ENCODE data around the gene HCN2.

Gene HCN2
- total RNA-seq = 3.6 to 5.9 reads per million in 2 donors

DNA sequence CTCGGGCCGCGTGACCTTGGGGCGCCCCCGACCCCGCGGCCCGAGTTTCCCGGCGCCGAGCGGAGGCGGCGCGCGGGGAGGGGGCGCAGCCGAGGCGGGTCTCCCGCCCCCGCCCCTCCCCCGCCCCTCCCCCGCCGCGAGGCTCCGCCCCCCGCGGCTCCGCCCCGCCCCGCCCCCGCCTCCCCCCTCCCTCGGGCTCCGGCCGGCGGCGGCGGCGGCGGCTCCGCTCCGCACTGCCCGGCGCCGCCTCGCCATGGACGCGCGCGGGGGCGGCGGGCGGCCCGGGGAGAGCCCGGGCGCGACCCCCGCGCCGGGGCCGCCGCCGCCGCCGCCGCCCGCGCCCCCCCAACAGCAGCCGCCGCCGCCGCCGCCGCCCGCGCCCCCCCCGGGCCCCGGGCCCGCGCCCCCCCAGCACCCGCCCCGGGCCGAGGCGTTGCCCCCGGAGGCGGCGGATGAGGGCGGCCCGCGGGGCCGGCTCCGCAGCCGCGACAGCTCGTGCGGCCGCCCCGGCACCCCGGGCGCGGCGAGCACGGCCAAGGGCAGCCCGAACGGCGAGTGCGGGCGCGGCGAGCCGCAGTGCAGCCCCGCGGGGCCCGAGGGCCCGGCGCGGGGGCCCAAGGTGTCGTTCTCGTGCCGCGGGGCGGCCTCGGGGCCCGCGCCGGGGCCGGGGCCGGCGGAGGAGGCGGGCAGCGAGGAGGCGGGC lies at the start of gene HCN2:
Gene HCN2 (plus strand): TSS at position 189 of the 703 bp plus-strand sequence. CDS start 65 bp downstream, at position 254.
- no peak for DNase-seq

DNA sequence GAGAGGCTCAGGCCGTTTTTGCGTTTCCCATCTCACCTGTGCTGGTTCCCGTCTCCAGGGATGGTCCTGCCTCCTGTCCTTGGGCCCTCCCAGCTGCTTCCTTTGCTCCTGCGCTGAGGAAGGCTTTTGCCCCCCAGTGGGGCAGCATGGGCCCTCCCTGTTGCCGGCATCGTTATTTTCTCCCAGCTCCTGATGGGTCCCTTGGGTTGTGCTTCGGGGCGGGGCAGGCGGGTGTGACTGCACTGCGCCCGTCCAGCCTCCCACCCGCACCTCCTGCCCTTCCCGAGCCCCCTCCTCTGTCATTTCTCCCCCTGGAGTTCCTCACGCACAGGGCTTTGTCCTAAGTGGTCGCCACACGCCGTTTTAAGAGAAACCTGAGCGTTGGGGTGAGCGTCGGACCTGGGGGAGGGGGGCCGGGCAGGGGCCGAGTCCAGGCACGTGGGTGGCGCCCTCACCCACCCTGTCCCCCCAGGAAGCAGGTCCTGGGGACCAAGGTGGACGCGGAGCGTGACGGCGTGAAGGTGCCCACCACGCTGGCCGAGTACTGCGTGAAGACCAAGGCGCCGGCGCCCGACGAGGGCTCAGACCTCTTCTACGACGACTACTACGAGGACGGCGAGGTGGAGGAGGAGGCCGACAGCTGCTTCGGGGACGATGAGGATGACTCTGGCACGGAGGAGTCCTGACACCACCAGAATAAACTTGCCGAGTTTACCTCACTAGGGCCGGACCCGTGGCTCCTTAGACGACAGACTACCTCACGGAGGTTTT lies 48.6 kb upstream of the HCN2 start:
- no peak for DNase-seq

GRCh38 chr19:541699-542098 lies 48.0 kb upstream of the HCN2 start:
- no peak for DNase-seq

- no peak for DNase-seq
These were observed 47.4 kb upstream of the HCN2 start for GRCh38 chr19:542173-542866.

DNA sequence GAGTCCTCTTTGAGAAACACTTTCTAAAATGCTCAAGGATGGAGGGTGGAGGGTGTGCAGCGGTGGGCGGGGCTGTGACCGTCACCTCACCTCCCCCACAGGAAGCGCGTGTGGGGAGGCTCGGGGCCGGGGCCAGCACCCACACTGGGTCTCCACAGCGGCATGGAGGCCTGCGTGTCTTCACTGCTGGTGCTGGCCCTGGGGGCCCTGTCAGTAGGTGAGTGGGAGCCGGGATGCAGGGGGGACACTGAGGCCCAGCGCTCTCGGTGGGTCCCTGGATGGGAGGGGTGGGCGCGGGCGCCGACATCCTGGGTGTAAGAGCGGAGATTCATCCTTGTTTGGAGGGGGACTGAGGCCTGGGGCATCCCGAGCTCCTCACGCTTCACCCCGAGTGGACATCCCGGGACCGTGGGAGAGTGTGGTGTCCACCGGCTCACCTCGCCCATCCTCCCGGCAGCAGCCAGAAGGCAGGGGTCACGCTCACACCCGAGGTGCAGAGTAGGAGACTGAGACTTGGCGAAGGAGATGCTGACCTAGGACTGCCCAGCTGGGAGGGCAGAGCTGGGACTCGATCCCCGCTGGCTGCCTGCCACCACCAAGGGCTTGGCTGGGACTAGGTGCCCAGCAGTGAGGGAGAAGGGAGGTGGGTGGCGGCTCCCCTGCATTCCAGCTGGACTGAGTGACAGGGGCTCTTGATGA lies 45.6 kb upstream of the HCN2 start, which contains the start of gene GZMM:
Gene GZMM (plus strand): TSS at position 144 of the 699 bp plus-strand sequence. CDS start 19 bp downstream, at position 163.
- peak; percentile 32 to 91 (median 68) for DNase-seq

DNA sequence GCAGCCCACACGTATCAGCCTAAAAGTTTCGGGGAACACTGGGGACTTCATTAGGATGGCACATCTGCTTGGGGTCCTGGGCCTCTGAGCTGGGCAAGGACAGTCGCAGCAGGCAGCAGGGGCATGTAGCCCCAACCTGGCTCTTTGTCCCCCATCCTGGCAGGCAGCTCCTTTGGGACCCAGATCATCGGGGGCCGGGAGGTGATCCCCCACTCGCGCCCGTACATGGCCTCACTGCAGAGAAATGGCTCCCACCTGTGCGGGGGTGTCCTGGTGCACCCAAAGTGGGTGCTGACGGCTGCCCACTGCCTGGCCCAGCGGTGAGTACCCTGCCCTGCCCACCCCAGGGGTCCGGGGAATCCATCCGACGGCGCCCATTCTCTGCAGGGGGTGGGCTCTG lies 42.6 kb upstream of the HCN2 start:
- DNase-seq = no peak

DNA sequence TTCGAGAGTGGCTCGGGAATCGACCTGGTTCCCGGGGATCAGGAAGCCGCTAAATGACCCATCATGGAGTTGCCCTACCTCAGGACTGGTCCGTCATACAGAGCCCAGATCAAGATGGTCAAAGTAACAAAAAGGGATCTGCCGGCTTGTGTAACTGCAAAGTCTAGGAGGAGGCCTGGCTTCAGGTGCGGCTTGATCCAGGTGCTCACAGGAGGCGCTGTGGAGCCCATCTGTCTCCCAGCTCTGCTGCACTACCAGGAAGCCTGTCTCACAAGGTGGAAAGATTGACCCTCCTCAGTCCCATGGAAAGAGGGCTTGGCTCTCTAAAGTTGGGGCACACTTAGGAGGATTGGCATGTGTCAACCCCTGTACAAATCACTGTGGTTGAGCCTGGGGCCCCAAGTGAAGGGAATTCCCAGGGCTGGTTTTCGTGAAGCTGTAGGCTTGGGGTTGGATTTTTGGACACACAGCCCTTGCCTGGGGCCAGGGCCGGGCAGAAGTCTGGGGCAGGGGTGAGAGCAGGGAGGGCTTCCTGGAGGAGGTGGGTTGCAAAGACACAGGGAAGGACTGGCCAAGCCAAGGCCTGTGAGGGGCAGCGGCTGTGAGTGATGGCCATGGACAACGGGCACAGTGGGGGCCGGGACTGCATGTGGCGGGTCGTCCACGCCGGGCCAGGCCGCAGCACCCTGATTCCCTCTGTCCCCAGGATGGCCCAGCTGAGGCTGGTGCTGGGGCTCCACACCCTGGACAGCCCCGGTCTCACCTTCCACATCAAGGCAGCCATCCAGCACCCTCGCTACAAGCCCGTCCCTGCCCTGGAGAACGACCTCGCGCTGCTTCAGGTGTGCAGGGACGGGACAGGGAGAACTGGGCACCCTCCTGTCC lies 41.6 kb upstream of the HCN2 start:
- DNase-seq = no peak

DNA sequence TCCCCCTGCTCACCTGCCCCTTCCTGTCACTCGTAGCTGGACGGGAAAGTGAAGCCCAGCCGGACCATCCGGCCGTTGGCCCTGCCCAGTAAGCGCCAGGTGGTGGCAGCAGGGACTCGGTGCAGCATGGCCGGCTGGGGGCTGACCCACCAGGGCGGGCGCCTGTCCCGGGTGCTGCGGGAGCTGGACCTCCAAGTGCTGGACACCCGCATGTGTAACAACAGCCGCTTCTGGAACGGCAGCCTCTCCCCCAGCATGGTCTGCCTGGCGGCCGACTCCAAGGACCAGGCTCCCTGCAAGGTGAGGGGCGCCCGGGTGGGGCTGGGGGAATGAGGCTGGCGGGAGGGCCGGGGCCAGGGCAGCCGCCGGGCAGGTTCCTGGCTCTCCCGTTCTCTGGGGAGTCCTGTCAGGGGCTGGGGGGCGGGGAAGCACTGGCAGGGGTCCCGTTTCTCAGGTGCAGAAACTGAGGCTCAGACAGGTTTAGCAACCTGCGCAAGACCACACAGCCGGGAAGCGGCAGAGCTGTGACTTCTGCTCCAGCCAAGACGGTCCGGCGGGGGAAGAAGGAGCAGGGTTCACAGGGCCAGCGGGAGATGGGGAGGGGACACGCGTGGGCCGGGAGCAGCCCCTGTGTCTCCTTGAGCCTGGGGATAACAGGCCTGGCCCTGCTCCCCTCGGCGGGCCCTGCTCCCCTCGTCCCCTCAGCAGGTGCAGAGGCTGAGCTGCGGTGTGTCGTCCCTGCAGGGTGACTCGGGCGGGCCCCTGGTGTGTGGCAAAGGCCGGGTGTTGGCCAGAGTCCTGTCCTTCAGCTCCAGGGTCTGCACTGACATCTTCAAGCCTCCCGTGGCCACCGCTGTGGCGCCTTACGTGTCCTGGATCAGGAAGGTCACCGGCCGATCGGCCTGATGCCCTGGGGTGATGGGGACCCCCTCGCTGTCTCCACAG lies 40.5 kb upstream of the HCN2 start:
- no peak for DNase-seq

- DNase-seq = no peak
These were observed 34.9 kb upstream of the HCN2 start for GRCh38 chr19:554817-555216.

DNA sequence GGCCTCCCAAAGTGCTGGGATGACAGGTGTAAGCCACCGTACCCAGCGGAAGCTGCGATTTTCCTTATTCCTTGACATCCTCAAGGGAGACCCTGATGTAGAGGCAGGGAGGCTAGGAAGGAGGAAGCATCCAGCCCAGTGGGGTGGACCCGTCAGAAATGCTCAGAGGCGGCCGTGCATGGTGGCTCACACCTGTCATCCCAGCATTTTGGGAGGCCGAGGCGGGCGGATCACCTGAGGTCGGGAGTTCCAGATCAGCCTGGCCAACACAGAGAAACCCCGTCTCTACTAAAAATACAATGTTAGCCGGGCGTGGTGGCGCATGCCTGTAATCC lies 34.2 kb upstream of the HCN2 start:
- no peak for DNase-seq

DNA sequence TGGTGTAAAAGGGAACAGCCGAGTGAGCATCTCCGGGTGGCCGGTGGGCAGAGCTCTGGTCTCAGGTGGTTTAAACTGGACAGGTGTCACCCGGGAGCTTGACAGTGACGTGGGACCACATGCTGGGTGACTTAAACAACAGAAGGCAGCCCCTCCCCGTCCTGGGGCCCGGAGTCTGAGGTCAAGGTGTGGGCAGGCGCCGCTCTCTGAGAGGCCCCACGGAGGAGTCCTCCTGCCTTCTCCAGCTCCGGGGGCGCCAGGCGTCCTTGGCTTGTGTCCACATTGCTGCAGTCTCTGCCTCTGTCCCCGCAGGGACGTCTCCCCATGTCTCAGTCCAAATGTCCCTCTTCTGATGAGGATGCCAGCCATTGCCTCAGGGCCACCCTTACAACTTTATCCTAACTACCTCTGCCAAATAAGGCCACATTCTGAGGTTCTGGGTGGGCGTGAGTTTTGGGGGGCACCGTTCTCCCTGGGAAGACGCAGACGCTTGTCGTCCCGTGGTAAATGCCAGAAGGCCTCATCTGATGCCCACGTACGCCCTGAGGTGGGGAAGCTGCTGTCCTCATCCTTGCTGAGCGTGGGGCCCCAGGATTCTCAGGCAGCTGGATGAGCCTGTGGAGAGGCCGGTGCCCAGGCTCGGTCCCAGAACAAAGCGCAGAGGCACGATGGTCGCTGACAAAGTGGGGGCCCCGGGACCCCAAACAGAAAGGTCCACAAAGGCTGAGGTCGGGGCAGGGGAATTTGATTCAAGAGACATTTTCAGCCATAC lies 32.9 kb upstream of the HCN2 start:
- no peak for DNase-seq

- DNase-seq = no peak
These were observed 30.8 kb upstream of the HCN2 start for GRCh38 chr19:558770-559439.

GRCh38 chr19:560121-560520 lies 29.6 kb upstream of the HCN2 start:
- DNase-seq = no peak

DNA sequence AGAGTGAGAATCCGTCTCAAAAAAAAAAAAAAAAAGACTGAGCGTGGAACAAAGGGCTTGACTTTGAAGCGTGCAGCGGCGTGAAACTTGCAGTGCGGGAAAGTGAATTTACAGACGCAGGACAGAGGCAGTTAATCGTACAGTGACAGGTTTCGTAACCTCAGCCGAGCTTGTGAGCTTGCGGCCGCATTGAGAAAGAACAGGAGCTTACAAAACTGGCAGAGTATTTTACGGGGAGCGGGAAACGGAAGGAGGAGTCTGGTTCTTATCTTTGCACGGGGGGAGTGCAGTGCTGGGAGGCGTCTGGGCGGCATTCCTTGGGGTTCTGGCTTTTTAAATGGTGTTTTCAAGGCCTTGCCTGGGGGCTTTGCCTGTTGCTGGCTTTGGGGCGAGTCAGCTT lies 23.3 kb upstream of the HCN2 start:
- no peak for DNase-seq

GRCh38 chr19:566844-567243 lies 22.8 kb upstream of the HCN2 start:
- no peak for DNase-seq

- no peak for DNase-seq
These were observed 22.3 kb upstream of the HCN2 start for GRCh38 chr19:567296-567900.

- no peak for DNase-seq
These were observed 19.4 kb upstream of the HCN2 start for GRCh38 chr19:570251-570686.

GRCh38 chr19:570937-571565 lies 18.6 kb upstream of the HCN2 start:
- DNase-seq = peak in 4 of 5 experiments; percentile 15 to 77 (median 66)
